SK-N-SH (cell line): ENCODE data around the gene SNCAIP. TPM values are rescaled to one million over a fixed set of nuclear protein-coding genes. Genes with fewer than 3 reads are reported as not detected.

ENCODE experiments used
- CTCF ChIA-PET: fragments of 300-600, 350-600 bp; formaldehyde crosslinking; extraction: SDS; loops from one replicate; lab custom pipeline; 2021; lab: Yijun Ruan, JAX
- POLR2A ChIA-PET: fragments of 350-600 bp; sonication (Branson Sonifier 250); formaldehyde crosslinking; extraction: SDS; loops from one replicate; lab custom pipeline; 2020; ENCODE audit warnings: antibody characterized with exemption, inconsistent platforms; lab: Yijun Ruan, JAX
- DNase-seq: peaks from one replicate; pipeline ENCODE4 v3.0.0; 2012
- H2AFZ ChIP-seq: fragments of 200-600 bp; sonication (generic); 2 replicates; pipeline ENCODE4 v1.8.1; 2016; ENCODE audit warnings: antibody characterized with exemption, mild to moderate bottlenecking, low read depth
- H3F3A ChIP-seq: fragments of 200-600 bp; sonication (generic); replicated peaks from 2 replicates; pipeline ENCODE3; 2016; ENCODE audit warnings: antibody characterized with exemption, mild to moderate bottlenecking; ENCODE audit not compliant: insufficient read depth
- H3K27ac ChIP-seq, 2 experiments: fragments of 200-500 bp in 1 of 2; fragments of 200-600 bp in 1 of 2; sonication (Bioruptor generic) in 1 of 2; sonication (generic), shearing (Covaris generic) in 1 of 2; 2 replicates each; pipeline versions ENCODE4 v1.5.1 to v1.6.1; 2014 to 2016; ENCODE audit warnings: low read depth in 2 of 2, inconsistent platforms in 1 of 2, low read length in 1 of 2, mild to moderate bottlenecking in 1 of 2, mixed read lengths in 1 of 2
- H3K27me3 ChIP-seq: fragments of 200-600 bp; sonication (generic), shearing (Covaris generic); 2 replicates; pipeline ENCODE4 v1.6.1; 2016; ENCODE audit warnings: mixed run types; ENCODE audit not compliant: insufficient read depth
- H3K36me3 ChIP-seq, 2 experiments: fragments of 200-500 bp in 1 of 2; fragments of 200-600 bp in 1 of 2; sonication (Bioruptor generic) in 1 of 2; sonication (generic) in 1 of 2; replicated peaks in 1 of 2; 2 replicates each; pipeline versions ENCODE3 to v1.5.1; 2014 to 2016; ENCODE audit warnings: low read length in 1 of 2, mild to moderate bottlenecking in 1 of 2; ENCODE audit not compliant: insufficient read depth in 2 of 2, control insufficient read depth in 1 of 2
- H3K4me1 ChIP-seq, 2 experiments: fragments of 200-500 bp in 1 of 2; fragments of 200-600 bp in 1 of 2; sonication (Bioruptor generic) in 1 of 2; sonication (generic), shearing (Covaris generic) in 1 of 2; 2 replicates each; pipeline versions ENCODE4 v1.5.1 to v1.6.1; 2014 to 2016; ENCODE audit warnings: low read depth in 1 of 2, low read length in 1 of 2, mixed run types in 1 of 2; ENCODE audit not compliant: insufficient read depth in 2 of 2, control insufficient read depth in 1 of 2
- H3K4me2 ChIP-seq: fragments of 200-600 bp; sonication (generic), shearing (Covaris generic); 2 replicates; pipeline ENCODE4 v1.6.1; 2017; ENCODE audit warnings: mixed run types
- H3K4me3 ChIP-seq, 2 experiments: fragments of 200-500 bp in 1 of 2; fragments of 200-600 bp in 1 of 2; sonication (Bioruptor generic) in 1 of 2; sonication (generic), shearing (Covaris generic) in 1 of 2; 2 replicates each; pipeline versions ENCODE4 v1.5.1 to v1.8.1; 2014 to 2016; ENCODE audit warnings: low read depth in 2 of 2, inconsistent platforms in 1 of 2, low read length in 1 of 2, mild to moderate bottlenecking in 1 of 2, mixed read lengths in 1 of 2, moderate library complexity in 1 of 2
- H3K79me2 ChIP-seq: fragments of 200-600 bp; sonication (generic); 2 replicates; pipeline ENCODE4 v1.8.1; 2017; ENCODE audit warnings: mild to moderate bottlenecking; ENCODE audit not compliant: insufficient read depth
- H3K9ac ChIP-seq: fragments of 200-600 bp; sonication (generic); 2 replicates; pipeline ENCODE4 v1.6.1; 2017; ENCODE audit warnings: mixed run types
- H3K9me2 ChIP-seq: fragments of 200-600 bp; sonication (generic); 2 replicates; pipeline ENCODE4 v1.6.1; 2017; ENCODE audit warnings: mixed run types
- H3K9me3 ChIP-seq: fragments of 200-600 bp; sonication (generic); 2 replicates; pipeline ENCODE4 v1.6.1; 2017; ENCODE audit warnings: mixed run types, mild to moderate bottlenecking, moderate library complexity
- H4K20me1 ChIP-seq: fragments of 200-600 bp; sonication (generic); 2 replicates; pipeline ENCODE4 v1.6.1; 2017; ENCODE audit warnings: mild to moderate bottlenecking, mixed run types; ENCODE audit not compliant: insufficient read depth
- CHD2 ChIP-seq: fragments of 150-350 bp; IDR thresholded peaks from 2 replicates; pipeline ENCODE4 v1.6.1; 2018; ENCODE audit warnings: low read length; ENCODE audit not compliant: partially characterized antibody
- CTCF ChIP-seq: fragments of 200-600 bp; sonication (generic); IDR thresholded peaks from 2 replicates; pipeline ENCODE4 v1.6.1; 2017; ENCODE audit warnings: antibody characterized with exemption, mild to moderate bottlenecking, moderate library complexity
- EP300 ChIP-seq, 2 experiments: IDR thresholded peaks; 2 replicates each; pipeline versions ENCODE4 v1.4.0 to v1.6.1; 2012; ENCODE audit warnings: borderline replicate concordance in 1 of 2, low read depth in 1 of 2, low read length in 1 of 2
- EZH2phosphoT487 ChIP-seq: fragments of 200-600 bp; sonication (generic); IDR thresholded peaks from 2 replicates; pipeline ENCODE4 v1.6.1; 2017; ENCODE audit warnings: low read depth, mixed run types, mild to moderate bottlenecking, antibody characterized with exemption, moderate library complexity, borderline replicate concordance
- FOXJ3 ChIP-seq: sonication (generic); formaldehyde crosslinking; IDR thresholded peaks from 2 replicates; pipeline ENCODE4 v1.5.1; 2020; ENCODE audit warnings: mild to moderate bottlenecking, missing genetic modification reagents
- MAX ChIP-seq: IDR thresholded peaks from 2 replicates; pipeline ENCODE4 v1.4.0; 2012; ENCODE audit warnings: low read depth
- MEF2A ChIP-seq: IDR thresholded peaks from 2 replicates; pipeline ENCODE4 v1.4.0; 2012; ENCODE audit warnings: low read depth, borderline replicate concordance
- MXI1 ChIP-seq: IDR thresholded peaks from 2 replicates; pipeline ENCODE4 v1.6.1; 2012; ENCODE audit warnings: mild to moderate bottlenecking, low read depth, low read length, improper control_type of control experiment
- NRF1 ChIP-seq: IDR thresholded peaks from 2 replicates; pipeline ENCODE4 v1.6.1; 2012; ENCODE audit warnings: low read depth, mild to moderate bottlenecking, low read length
- PBX3 ChIP-seq: IDR thresholded peaks from 2 replicates; pipeline ENCODE4; 2012
- RXRA ChIP-seq: IDR thresholded peaks from 2 replicates; pipeline ENCODE4 v1.4.0; 2012; ENCODE audit warnings: low read depth, mild to moderate bottlenecking, borderline replicate concordance
- TEAD4 ChIP-seq: IDR thresholded peaks from 2 replicates; pipeline ENCODE4 v1.4.0; 2012; ENCODE audit warnings: mild to moderate bottlenecking, borderline replicate concordance; ENCODE audit not compliant: insufficient read depth
- USF2 ChIP-seq: fragments of 150-350 bp; IDR thresholded peaks from 2 replicates; pipeline ENCODE4 v1.6.1; 2017; ENCODE audit warnings: antibody characterized with exemption, low read length, low read depth, borderline replicate concordance
- YY1 ChIP-seq: IDR thresholded peaks from 2 replicates; pipeline ENCODE4 v1.4.0; 2012; ENCODE audit warnings: low read depth, mild to moderate bottlenecking
- ZBTB33 ChIP-seq: IDR thresholded peaks from 2 replicates; pipeline ENCODE4 v1.4.0; 2012; ENCODE audit warnings: low read depth, borderline replicate concordance
- WGBS: methylation state at CpG from one replicate; pipeline ENCODE4 v1.1.6; 2017; ENCODE audit warnings: low lambda C conversion rate; 5-methylcytosine and 5-hydroxymethylcytosine counted together
- polyA plus RNA-seq, 3 experiments: library from polyadenylated mRNA; depleted of rRNA; stranded (reverse); fragments of >200 nt; gene quantifications; 2 replicates each; pipeline ENCODE4 v1.2.3, GENCODE V29; 2012

The SNCAIP gene
- polyA plus RNA-seq, 1 of the 3 experiments (the other 2 are of a cell fraction): not detected

GRCh38 chr5:122401976-122402725 lies 90.1 kb downstream of the SNCAIP start:
- Histone ChIP-seq H3K9me2 (no peaks in the 10 kb centered on the region), H3K4me2 (no peak overlapping the region), H3K36me3 (no peaks in the 10 kb centered on the region), H3K4me1 (peaks cover 0 to 16% of the 10 kb centered on the region in 2 experiments; a peak in 1 of 4 replicates), H3F3A (no peaks in the 10 kb centered on the region), H3K9ac (no peak overlapping the region), H4K20me1 (no peaks in the 10 kb centered on the region), H3K4me3 (no peak overlapping the region), H3K79me2 (no peaks in the 10 kb centered on the region), H3K27me3 (no peaks in the 10 kb centered on the region), H3K27ac (no peak overlapping the region), H2AFZ (no peak overlapping the region), H3K9me3 (no peaks in the 10 kb centered on the region)
- 63% methylated on average over 4 of the region's 4 CpGs for WGBS
- TF ChIP-seq NRF1 (no peak), EZH2phosphoT487 (no peak), USF2 (no peak), FOXJ3 (CRISPR knock-in tag) (no peak), CHD2 (no peak), CTCF (no peak), MEF2A (no peak), PBX3 (no peak), RXRA (no peak), YY1 (no peak), EP300 (IDR thresholded peaks at IDR 0.05; ENCODE audit: borderline replicate concordance in 1 of 2, low read depth in 1 of 2, low read length in 1 of 2) (no peak), MAX (no peak), MXI1 (no peak), TEAD4 (no peak), ZBTB33 (no peak)
- no peak for DNase-seq
- POLR2A ChIA-PET: no interaction called here
- CTCF ChIA-PET: interaction anchor here (1.2 to 8.3 kb wide), 3 partner anchors 11 to 207 kb away, joined by 3 to 40 read pairs (median 7); no protein-coding TSS in a partner anchor
